HG02973 (cell line): Measurements from ENCODE around the gene DIAPH1.

ENCODE experiments used
- ATAC-seq: cut with Tn5 transposase; IDR thresholded peaks from one replicate; pipeline ENCODE4 v1.9.1; 2021; ENCODE audit warnings: moderate library complexity; ENCODE audit not compliant: unreplicated experiment

DIAPH1 gene

GRCh38 chr5:141485321-141486055 is 133.3 kb downstream of the DIAPH1 start:
- no peak for ATAC-seq

DNA sequence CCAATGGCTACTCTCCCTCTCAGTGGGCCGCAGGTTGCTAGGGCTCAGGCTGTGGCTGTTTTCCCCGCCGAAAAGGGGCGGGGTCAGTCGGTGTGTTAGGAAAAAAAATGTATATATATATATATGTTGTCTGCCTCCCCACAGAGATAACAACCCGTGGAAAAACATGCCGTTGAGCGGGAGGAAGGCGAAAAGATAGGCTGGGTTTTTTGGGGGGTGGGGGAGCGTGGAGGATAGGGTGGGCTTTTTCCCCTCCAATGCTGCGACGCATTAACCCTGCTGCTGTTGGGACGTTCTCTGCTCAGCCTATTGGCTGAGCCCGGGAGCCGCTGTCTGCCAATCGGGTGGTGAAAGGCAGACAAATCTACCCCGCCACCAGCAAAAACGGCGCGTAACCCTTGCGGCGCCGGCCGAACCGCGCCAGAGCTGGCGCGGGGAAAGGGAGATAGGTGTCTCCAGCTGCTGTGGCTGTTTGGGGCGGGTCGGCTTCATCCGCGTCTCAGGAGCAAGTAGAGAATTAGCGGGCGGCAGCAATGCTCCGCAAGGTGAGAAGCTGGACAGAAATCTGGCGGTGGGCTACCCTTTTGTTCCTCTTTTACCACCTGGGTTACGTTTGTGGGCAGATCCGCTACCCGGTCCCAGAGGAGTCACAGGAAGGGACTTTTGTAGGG is 134.0 kb downstream of the DIAPH1 start, which contains the start of gene PCDHGC4:
PCDHGC4 (plus strand) TSS at position 390 of the 671 bp plus-strand sequence; CDS start at position 534, 144 bp downstream.
- ATAC-seq = no peak

DNA sequence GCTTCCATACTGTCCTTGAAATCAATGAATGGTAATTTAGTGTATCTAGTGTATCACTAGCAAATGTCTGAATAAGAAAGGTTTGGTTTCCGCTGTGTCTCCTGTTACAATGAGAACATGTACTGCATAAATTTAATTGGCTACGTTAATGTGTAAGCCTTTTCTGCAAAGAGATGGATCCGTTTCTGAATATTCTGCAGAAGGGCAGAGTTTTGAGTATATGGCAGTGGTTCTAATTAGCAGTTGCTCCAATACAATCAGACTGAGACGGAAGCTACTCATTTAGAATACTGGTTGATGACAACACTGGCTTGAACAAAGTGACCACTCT is 134.5 kb downstream of the DIAPH1 start:
- no peak for ATAC-seq

DNA sequence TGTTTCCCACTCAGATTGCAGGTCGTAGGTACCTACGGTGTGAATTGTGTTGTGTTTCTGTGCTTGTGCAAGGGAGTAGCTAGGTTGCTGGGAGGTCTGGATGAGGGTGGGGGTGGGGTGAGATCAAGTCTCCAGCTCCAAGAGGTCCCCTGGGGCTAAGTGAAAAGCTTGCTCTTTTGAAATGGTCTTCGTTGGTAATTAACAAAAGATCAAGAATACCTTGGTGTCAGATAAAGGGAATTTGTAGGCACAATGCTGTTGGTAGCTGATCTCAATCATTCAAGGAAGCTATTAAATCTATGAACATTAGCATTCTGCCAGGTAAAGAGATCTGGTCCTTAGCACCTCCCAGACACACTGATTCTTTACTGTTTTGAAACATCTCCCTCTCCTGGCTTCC is 134.9 kb downstream of the DIAPH1 start:
- ATAC-seq = no peak

- no peak for ATAC-seq
Observed at GRCh38 chr5:141479776-141480175, 139.0 kb downstream of the DIAPH1 start.

DNA sequence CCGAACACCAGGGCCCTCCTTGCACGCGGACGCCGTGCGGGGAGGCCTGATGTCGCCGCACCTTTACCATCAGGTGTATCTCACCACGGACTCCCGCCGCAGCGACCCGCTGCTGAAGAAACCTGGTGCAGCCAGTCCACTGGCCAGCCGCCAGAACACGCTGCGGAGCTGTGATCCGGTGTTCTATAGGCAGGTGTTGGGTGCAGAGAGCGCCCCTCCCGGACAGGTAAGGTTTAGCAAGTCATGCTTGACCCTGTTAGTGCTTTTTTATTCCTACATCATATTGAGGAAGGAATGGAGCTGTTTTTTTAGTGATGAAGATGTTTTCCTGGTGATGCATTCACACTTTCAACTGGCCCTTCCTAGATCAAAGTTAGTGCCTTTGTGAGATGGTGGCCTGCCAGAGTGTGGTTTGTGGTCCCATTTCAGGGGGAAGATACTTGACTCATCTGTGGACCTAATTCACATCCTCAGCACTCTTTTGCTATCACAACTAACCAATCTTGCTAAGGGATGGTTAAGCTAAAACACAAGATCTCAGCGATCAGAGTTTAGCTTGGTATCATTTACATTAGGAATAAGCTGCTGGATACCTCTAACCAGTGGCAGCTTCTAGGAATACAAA is 140.4 kb downstream of the DIAPH1 start:
- no peak for ATAC-seq

DNA sequence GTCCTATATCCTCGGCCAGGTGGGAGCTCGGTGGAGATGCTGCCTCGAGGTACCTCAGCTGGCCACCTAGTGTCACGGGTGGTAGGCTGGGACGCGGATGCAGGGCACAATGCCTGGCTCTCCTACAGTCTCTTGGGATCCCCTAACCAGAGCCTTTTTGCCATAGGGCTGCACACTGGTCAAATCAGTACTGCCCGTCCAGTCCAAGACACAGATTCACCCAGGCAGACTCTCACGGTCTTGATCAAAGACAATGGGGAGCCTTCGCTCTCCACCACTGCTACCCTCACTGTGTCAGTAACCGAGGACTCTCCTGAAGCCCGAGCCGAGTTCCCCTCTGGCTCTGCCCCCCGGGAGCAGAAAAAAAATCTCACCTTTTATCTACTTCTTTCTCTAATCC is 141.0 kb downstream of the DIAPH1 start:
- ATAC-seq = no peak

GRCh38 chr5:141477044-141477575 is 141.7 kb downstream of the DIAPH1 start:
- no peak for ATAC-seq

DNA sequence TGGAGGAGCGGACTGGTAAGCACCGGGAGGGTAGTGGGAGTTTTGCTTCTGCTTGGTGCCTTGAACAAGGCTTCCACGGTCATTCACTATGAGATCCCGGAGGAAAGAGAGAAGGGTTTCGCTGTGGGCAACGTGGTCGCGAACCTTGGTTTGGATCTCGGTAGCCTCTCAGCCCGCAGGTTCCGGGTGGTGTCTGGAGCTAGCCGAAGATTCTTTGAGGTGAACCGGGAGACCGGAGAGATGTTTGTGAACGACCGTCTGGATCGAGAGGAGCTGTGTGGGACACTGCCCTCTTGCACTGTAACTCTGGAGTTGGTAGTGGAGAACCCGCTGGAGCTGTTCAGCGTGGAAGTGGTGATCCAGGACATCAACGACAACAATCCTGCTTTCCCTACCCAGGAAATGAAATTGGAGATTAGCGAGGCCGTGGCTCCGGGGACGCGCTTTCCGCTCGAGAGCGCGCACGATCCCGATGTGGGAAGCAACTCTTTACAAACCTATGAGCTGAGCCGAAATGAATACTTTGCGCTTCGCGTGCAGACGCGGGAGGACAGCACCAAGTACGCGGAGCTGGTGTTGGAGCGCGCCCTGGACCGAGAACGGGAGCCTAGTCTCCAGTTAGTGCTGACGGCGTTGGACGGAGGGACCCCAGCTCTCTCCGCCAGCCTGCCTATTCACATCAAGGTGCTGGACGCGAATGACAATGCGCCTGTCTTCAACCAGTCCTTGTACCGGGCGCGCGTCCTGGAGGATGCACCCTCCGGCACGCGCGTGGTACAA is 142.5 kb downstream of the DIAPH1 start:
- peak; percentile 18 for ATAC-seq

GRCh38 chr5:141475625-141476131 is 143.1 kb downstream of the DIAPH1 start, which contains the start of gene PCDHGC3:
Gene PCDHGC3 (plus strand): TSS chr5:141475966. CDS start chr5:141476117, 151 bp downstream.
- ATAC-seq = peak; percentile 99

GRCh38 chr5:141465351-141465750 is 153.4 kb downstream of the DIAPH1 start:
- no peak for ATAC-seq
